HEK293 (cell line): Measurements from ENCODE around the gene FMN1.
A peak's percentile ranks its signal among the peaks of the same experiment; 100 is the strongest.

Experiments
- CTCF ChIA-PET: fragments of 350-600 bp; formaldehyde crosslinking; extraction: SDS; loops from one replicate; lab custom pipeline; 2021; ENCODE audit warnings: antibody characterized with exemption; lab: Yijun Ruan, JAX
- POLR2A ChIA-PET: fragments of 300-600 bp; formaldehyde crosslinking; extraction: SDS; loops from one replicate; lab custom pipeline; 2020; ENCODE audit warnings: antibody characterized with exemption, inconsistent platforms; lab: Yijun Ruan, JAX
- H3K27ac ChIP-seq: fragments of 200-500 bp; sonication (Bioruptor generic); 2 replicates; pipeline ENCODE4 v1.5.1; 2014; ENCODE audit warnings: low read depth, low read length, control low read depth, inconsistent platforms; ENCODE audit errors: extremely low read depth
- H3K36me3 ChIP-seq, 2 experiments: fragments of 200-500 bp in 1 of 2; sonication (Bioruptor generic) in 1 of 2; 1 replicate in 1 of 2; 2 replicates in 1 of 2; pipeline ENCODE4 v1.5.1; 2014 to 2017; ENCODE audit warnings: inconsistent platforms in 2 of 2, low read length in 2 of 2; ENCODE audit not compliant: control insufficient read depth in 2 of 2, insufficient read depth in 1 of 2
- H3K4me1 ChIP-seq: fragments of 200-500 bp; sonication (Bioruptor generic); 2 replicates; pipeline ENCODE4 v1.5.1; 2014; ENCODE audit warnings: mild to moderate bottlenecking, low read length, inconsistent platforms; ENCODE audit not compliant: control insufficient read depth, insufficient read depth
- H3K4me3 ChIP-seq: 2 replicates; pipeline ENCODE4 v1.5.1; 2011; ENCODE audit warnings: low read depth, mild to moderate bottlenecking, control low read depth, low read length, moderate library complexity
- H3K9me3 ChIP-seq: fragments of 200-500 bp; sonication (Bioruptor generic); 2 replicates; pipeline ENCODE4 v1.5.1; 2014; ENCODE audit warnings: low read depth, low read length, inconsistent platforms; ENCODE audit not compliant: control insufficient read depth, insufficient read depth
- GLI2 ChIP-seq: fragments of 450-650 bp; formaldehyde crosslinking; IDR thresholded peaks from 2 replicates; pipeline ENCODE4; 2017; ENCODE audit warnings: missing biosample characterization, missing genetic modification characterization, low read depth, borderline replicate concordance
- IKZF3 ChIP-seq: fragments of 450-650 bp; IDR thresholded peaks from 2 replicates; pipeline ENCODE4 v1.5.0; 2018; ENCODE audit warnings: missing biosample characterization, mild to moderate bottlenecking, missing genetic modification characterization, moderate library complexity
- KLF9 ChIP-seq: fragments of 450-650 bp; formaldehyde crosslinking; IDR thresholded peaks from 2 replicates; pipeline ENCODE4 v1.5.1; 2016; ENCODE audit warnings: missing biosample characterization, missing genetic modification characterization, low read depth
- MYNN ChIP-seq: fragments of 450-650 bp; formaldehyde crosslinking; IDR thresholded peaks from 2 replicates; pipeline ENCODE4 v1.5.1; 2016; ENCODE audit warnings: missing biosample characterization, missing genetic modification characterization, borderline replicate concordance
- MZF1 ChIP-seq: fragments of 450-650 bp; formaldehyde crosslinking; IDR thresholded peaks from 2 replicates; pipeline ENCODE4 v1.5.1; 2017; ENCODE audit warnings: missing biosample characterization, missing genetic modification characterization, borderline replicate concordance
- TRIM28 ChIP-seq: IDR thresholded peaks from 2 replicates; pipeline ENCODE4 v1.6.1; 2011; ENCODE audit warnings: low read length, control low read depth, borderline replicate concordance
- WT1 ChIP-seq: fragments of 450-650 bp; formaldehyde crosslinking; IDR thresholded peaks from 2 replicates; pipeline ENCODE4 v1.5.1; 2016; ENCODE audit warnings: missing biosample characterization, missing genetic modification characterization
- ZBTB20 ChIP-seq: fragments of 450-650 bp; formaldehyde crosslinking; IDR thresholded peaks from 2 replicates; pipeline ENCODE4 v1.5.1; 2016; ENCODE audit warnings: missing biosample characterization, missing genetic modification characterization
- ZBTB21 ChIP-seq: fragments of 450-650 bp; formaldehyde crosslinking; IDR thresholded peaks from 2 replicates; pipeline ENCODE4 v1.5.1; 2017; ENCODE audit warnings: missing biosample characterization, missing genetic modification characterization
- ZIC2 ChIP-seq: fragments of 450-650 bp; formaldehyde crosslinking; IDR thresholded peaks from 2 replicates; pipeline ENCODE4 v1.5.1; 2016; ENCODE audit warnings: missing biosample characterization, missing genetic modification characterization
- ZNF112 ChIP-seq: fragments of 450-650 bp; formaldehyde crosslinking; IDR thresholded peaks from 2 replicates; pipeline ENCODE4 v1.5.0; 2017; ENCODE audit warnings: missing biosample characterization, missing genetic modification characterization
- ZNF175 ChIP-seq: fragments of 450-650 bp; formaldehyde crosslinking; IDR thresholded peaks from 2 replicates; pipeline ENCODE4 v1.5.1; 2016; ENCODE audit warnings: missing biosample characterization, missing genetic modification characterization
- ZNF311 ChIP-seq: fragments of 450-650 bp; formaldehyde crosslinking; IDR thresholded peaks from 2 replicates; pipeline ENCODE4 v1.5.1; 2017; ENCODE audit warnings: missing biosample characterization, missing genetic modification characterization, borderline replicate concordance
- ZNF324 ChIP-seq: fragments of 450-650 bp; formaldehyde crosslinking; IDR thresholded peaks from 2 replicates; pipeline ENCODE4 v1.5.1; 2016; ENCODE audit warnings: missing biosample characterization, missing genetic modification characterization
- ZNF350 ChIP-seq: fragments of 450-650 bp; formaldehyde crosslinking; IDR thresholded peaks from 2 replicates; pipeline ENCODE4 v1.5.0; 2017; ENCODE audit warnings: missing biosample characterization, mild to moderate bottlenecking, missing genetic modification characterization
- ZNF362 ChIP-seq: fragments of 450-650 bp; formaldehyde crosslinking; IDR thresholded peaks from 2 replicates; pipeline ENCODE4 v1.5.1; 2016; ENCODE audit warnings: missing biosample characterization, missing genetic modification characterization
- ZNF404 ChIP-seq: fragments of 450-650 bp; formaldehyde crosslinking; IDR thresholded peaks from 2 replicates; pipeline ENCODE4 v1.5.1; 2017; ENCODE audit warnings: missing biosample characterization, missing genetic modification characterization
- ZNF473 ChIP-seq: fragments of 450-650 bp; formaldehyde crosslinking; IDR thresholded peaks from 2 replicates; pipeline ENCODE4 v1.5.1; 2017; ENCODE audit warnings: missing biosample characterization, missing genetic modification characterization
- ZNF513 ChIP-seq: fragments of 450-650 bp; IDR thresholded peaks from 2 replicates; pipeline ENCODE4 v1.5.1; 2018; ENCODE audit warnings: missing biosample characterization, missing genetic modification characterization
- ZNF585B ChIP-seq: fragments of 450-650 bp; formaldehyde crosslinking; IDR thresholded peaks from 2 replicates; pipeline ENCODE4 v1.5.1; 2016; ENCODE audit warnings: missing biosample characterization, missing genetic modification characterization
- ZNF747 ChIP-seq: fragments of 450-650 bp; formaldehyde crosslinking; IDR thresholded peaks from 2 replicates; pipeline ENCODE4 v1.5.1; 2016; ENCODE audit warnings: missing biosample characterization, missing genetic modification characterization
- ZSCAN4 ChIP-seq: fragments of 450-650 bp; formaldehyde crosslinking; IDR thresholded peaks from 2 replicates; pipeline ENCODE4 v1.5.1; 2017; ENCODE audit warnings: missing biosample characterization, missing genetic modification characterization
- TF ChIP-seq, protein P1 (sequence below): fragments of 450-650 bp; formaldehyde crosslinking; IDR thresholded peaks from 2 replicates; pipeline ENCODE4 v1.5.1; 2016; ENCODE audit warnings: missing biosample characterization, missing genetic modification characterization
- TF ChIP-seq, protein P2 (sequence below): fragments of 450-650 bp; formaldehyde crosslinking; IDR thresholded peaks from 2 replicates; pipeline ENCODE4 v1.5.1; 2016; ENCODE audit warnings: missing biosample characterization, missing genetic modification characterization

Gene FMN1

GRCh38 chr15:32901192-32901591 is 293.3 kb downstream of the FMN1 start (continued):
- no peak for TF ChIP-seq ZNF513
- TF ChIP-seq WT1 (tag by site-specific recombination): no peak
- no peak for TF ChIP-seq ZNF350 (tag by site-specific recombination)
- no peak for TF ChIP-seq TRIM28
- no peak for TF ChIP-seq MYNN
- TF ChIP-seq ZNF311: no peak
- TF ChIP-seq IKZF3 (tag by site-specific recombination): no peak

- TF ChIP-seq ZIC2 (tag by site-specific recombination): peak; percentile 90
- no peak for TF ChIP-seq ZNF747
- no peak for TF ChIP-seq ZNF585B (tag by site-specific recombination)
- TF ChIP-seq GLI2 (tag by site-specific recombination): no peak
- TF ChIP-seq KLF9: no peak
- TF ChIP-seq, protein P1, sequence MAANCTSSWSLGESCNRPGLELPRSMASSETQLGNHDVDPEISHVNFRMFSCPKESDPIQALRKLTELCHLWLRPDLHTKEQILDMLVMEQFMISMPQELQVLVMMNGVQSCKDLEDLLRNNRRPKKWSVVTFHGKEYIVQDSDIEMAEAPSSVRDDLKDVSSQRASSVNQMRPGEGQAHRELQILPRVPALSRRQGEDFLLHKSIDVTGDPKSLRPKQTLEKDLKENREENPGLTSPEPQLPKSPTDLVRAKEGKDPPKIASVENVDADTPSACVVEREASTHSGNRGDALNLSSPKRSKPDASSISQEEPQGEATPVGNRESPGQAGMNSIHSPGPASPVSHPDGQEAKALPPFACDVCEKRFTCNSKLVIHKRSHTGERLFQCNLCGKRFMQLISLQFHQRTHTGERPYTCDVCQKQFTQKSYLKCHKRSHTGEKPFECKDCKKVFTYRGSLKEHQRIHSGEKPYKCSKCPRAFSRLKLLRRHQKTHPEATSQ (tag by site-specific recombination): no peak
- TF ChIP-seq, protein P2, sequence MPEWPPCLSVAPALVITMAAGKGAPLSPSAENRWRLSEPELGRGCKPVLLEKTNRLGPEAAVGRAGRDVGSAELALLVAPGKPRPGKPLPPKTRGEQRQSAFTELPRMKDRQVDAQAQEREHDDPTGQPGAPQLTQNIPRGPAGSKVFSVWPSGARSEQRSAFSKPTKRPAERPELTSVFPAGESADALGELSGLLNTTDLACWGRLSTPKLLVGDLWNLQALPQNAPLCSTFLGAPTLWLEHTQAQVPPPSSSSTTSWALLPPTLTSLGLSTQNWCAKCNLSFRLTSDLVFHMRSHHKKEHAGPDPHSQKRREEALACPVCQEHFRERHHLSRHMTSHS (tag by site-specific recombination): no peak
- ChIA-PET CTCF (no interaction called here), POLR2A (no interaction called here)
- H3K9me3 ChIP-seq: no peaks in the 10 kb centered on the region
- H3K4me3 ChIP-seq: no peak overlapping the region
- no peak overlapping the region for H3K27ac ChIP-seq
- no peaks in the 10 kb centered on the region for H3K4me1 ChIP-seq
- no peaks in the 10 kb centered on the region for H3K36me3 ChIP-seq
Measured at GRCh38 chr15:32899126-32899596, 295.4 kb downstream of the FMN1 start.

DNA sequence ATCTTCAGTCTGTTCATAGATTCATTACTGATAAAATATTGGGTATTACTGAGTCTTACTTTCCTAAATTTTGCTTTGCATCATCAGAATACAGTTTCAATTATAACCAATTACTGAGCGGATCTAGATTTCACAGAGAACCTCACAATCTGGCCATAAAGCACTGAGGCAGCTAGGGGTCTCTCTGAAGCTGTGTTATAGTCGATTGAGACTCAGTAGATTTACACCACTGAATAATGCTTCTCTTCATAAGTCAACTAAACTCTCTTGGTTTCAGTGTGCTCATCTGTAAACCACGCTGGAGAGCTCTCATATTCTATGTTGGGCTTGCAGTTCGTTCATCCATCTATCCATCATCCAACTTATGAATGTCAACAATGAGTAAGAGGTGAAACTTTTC is 296.1 kb downstream of the FMN1 start:
- Histone ChIP-seq H3K4me1 (no peaks in the 10 kb centered on the region), H3K27ac (no peak overlapping the region), H3K4me3 (no peak overlapping the region), H3K36me3 (no peaks in the 10 kb centered on the region), H3K9me3 (no peaks in the 10 kb centered on the region)
- ChIA-PET POLR2A (no interaction called here), CTCF (no interaction called here)
- TF ChIP-seq ZBTB20 (tag by site-specific recombination) (no peak), ZNF112 (tag by site-specific recombination) (no peak), ZNF404 (no peak), ZNF362 (tag by site-specific recombination) (no peak), ZBTB21 (tag by site-specific recombination) (no peak), ZSCAN4 (no peak), ZNF473 (no peak), ZNF175 (no peak), ZNF324 (tag by site-specific recombination) (no peak), MZF1 (tag by site-specific recombination) (no peak)
